Thymus (tissue), 11 donors: ENCODE data around the gene SIRT1. TPM values are rescaled to one million over a fixed set of nuclear protein-coding genes. Genes with fewer than 3 reads are reported as not detected.
"Not testable (repeated sequence)": the region's sequence is repeated elsewhere in the genome, so short reads cannot be mapped to it uniquely, and the experiment has no call there.

Experiments
- DNase-seq, 9 donors: peaks; one replicate each; pipeline ENCODE4 v3.0.0-alpha.2; 2013; ENCODE audit warnings: low spot score in 9 of 9, low read depth in 6 of 9, missing footprints in 1 of 9
- H3K27ac ChIP-seq, 2 donors: one replicate each; pipeline ENCODE4 v1.5.1; 2013; ENCODE audit warnings: control low read depth in 1 of 2, low read depth in 1 of 2, low read length in 1 of 2, mild to moderate bottlenecking in 1 of 2, moderate library complexity in 1 of 2
- H3K27me3 ChIP-seq, 2 donors: one replicate each; pipeline ENCODE4 v1.5.1; 2013; ENCODE audit warnings: low read length in 1 of 2; ENCODE audit not compliant: control insufficient read depth in 2 of 2, insufficient read depth in 1 of 2
- H3K36me3 ChIP-seq, 2 donors: one replicate each; pipeline ENCODE4 v1.5.1; 2013; ENCODE audit warnings: low read length in 1 of 2, mild to moderate bottlenecking in 1 of 2, moderate library complexity in 1 of 2; ENCODE audit not compliant: control insufficient read depth in 2 of 2, insufficient read depth in 2 of 2
- H3K4me1 ChIP-seq, 2 donors: one replicate each; pipeline ENCODE4 v1.5.1; 2013; ENCODE audit warnings: low read length in 2 of 2; ENCODE audit not compliant: control insufficient read depth in 2 of 2, insufficient read depth in 2 of 2
- H3K4me3 ChIP-seq, 2 donors: one replicate each; pipeline ENCODE4 v1.5.1; 2013; ENCODE audit warnings: low read length in 2 of 2, control low read depth in 1 of 2, mild to moderate bottlenecking in 1 of 2
- H3K9me3 ChIP-seq, 2 donors: one replicate each; pipeline ENCODE4 v1.5.1; 2013; ENCODE audit warnings: low read length in 1 of 2, mild to moderate bottlenecking in 1 of 2; ENCODE audit not compliant: control insufficient read depth in 2 of 2, insufficient read depth in 1 of 2
- WGBS: extraction: QIAGEN DNeasy Blood & Tissue Kit; methylation state at CpG from one replicate; pipeline ENCODE4 v1.1.7; 2013; 5-methylcytosine and 5-hydroxymethylcytosine counted together
- polyA plus RNA-seq: library from polyadenylated mRNA; stranded (reverse); fragments of 200-250 nt; gene quantifications from one replicate; pipeline ENCODE4 v1.2.3, GENCODE V29; 2013
- total RNA-seq: library from RNA; stranded (reverse); fragments of 120-200 nt; gene quantifications from one replicate; pipeline ENCODE4 v1.2.4, GENCODE V29; 2013
- donor health status: healthy.

Gene SIRT1
- total and polyA plus RNA-seq, 2 donors, result 18.0 to 25.6 TPM

- no peak overlapping the region for H3K4me3 ChIP-seq
- no peaks in the 10 kb centered on the region for H3K4me1 ChIP-seq
- H3K9me3 ChIP-seq, result no peaks in the 10 kb centered on the region
- WGBS, result 81% methylated on average over 10 of the region's 10 CpGs
- no peak overlapping the region for H3K27ac ChIP-seq
- no peaks in the 10 kb centered on the region for H3K27me3 ChIP-seq
- no peaks in the 10 kb centered on the region for H3K36me3 ChIP-seq
- DNase-seq, result no peak
Observed at GRCh38 chr10:67864607-67865371, 19.7 kb upstream of the SIRT1 start.

GRCh38 chr10:67868132-67868531 is 16.3 kb upstream of the SIRT1 start:
- Histone ChIP-seq H3K36me3 (no peaks in the 10 kb centered on the region), H3K4me3 (no peak overlapping the region), H3K27me3 (no peaks in the 10 kb centered on the region), H3K4me1 (no peaks in the 10 kb centered on the region), H3K27ac (no peak overlapping the region), H3K9me3 (no peaks in the 10 kb centered on the region)
- WGBS, result 99% methylated on average over 2 of the region's 2 CpGs
- DNase-seq, result no peak

GRCh38 chr10:67869996-67870395 is 14.5 kb upstream of the SIRT1 start:
- no peak for DNase-seq
- H3K9me3 ChIP-seq, result no peaks in the 10 kb centered on the region
- H3K36me3 ChIP-seq, result no peaks in the 10 kb centered on the region
- no peak overlapping the region for H3K4me3 ChIP-seq
- H3K27me3 ChIP-seq, result no peaks in the 10 kb centered on the region
- no peak overlapping the region for H3K27ac ChIP-seq
- 96% methylated on average over 6 of the region's 6 CpGs for WGBS
- no peaks in the 10 kb centered on the region for H3K4me1 ChIP-seq

GRCh38 chr10:67875340-67876238 is 8.9 kb upstream of the SIRT1 start:
- H3K9me3 ChIP-seq, result no peaks in the 10 kb centered on the region
- 90% methylated on average over 3 of the region's 3 CpGs for WGBS
- no peak overlapping the region for H3K27ac ChIP-seq
- no peaks in the 10 kb centered on the region for H3K36me3 ChIP-seq
- no peaks in the 10 kb centered on the region for H3K4me1 ChIP-seq
- no peaks in the 10 kb centered on the region for H3K27me3 ChIP-seq
- DNase-seq, result no peak
- H3K4me3 ChIP-seq, result no peak overlapping the region

- H3K27me3 ChIP-seq, H3K4me3 ChIP-seq, H3K27ac ChIP-seq, H3K36me3 ChIP-seq, H3K9me3 ChIP-seq, H3K4me1 ChIP-seq, DNase-seq: not testable (repeated sequence)
- 97% methylated on average over 11 of the region's 11 CpGs for WGBS
Observed at GRCh38 chr10:67877421-67877820, 7.0 kb upstream of the SIRT1 start.

GRCh38 chr10:67878133-67878532 is 6.3 kb upstream of the SIRT1 start:
- H3K4me1 ChIP-seq, result no peaks in the 10 kb centered on the region
- H3K9me3 ChIP-seq, result no peaks in the 10 kb centered on the region
- no peaks in the 10 kb centered on the region for H3K36me3 ChIP-seq
- WGBS, result 97% methylated on average over 7 of the region's 7 CpGs
- H3K27ac ChIP-seq, result no peak overlapping the region
- no peak overlapping the region for H3K4me3 ChIP-seq
- H3K27me3 ChIP-seq, result no peaks in the 10 kb centered on the region
- no peak for DNase-seq

DNA sequence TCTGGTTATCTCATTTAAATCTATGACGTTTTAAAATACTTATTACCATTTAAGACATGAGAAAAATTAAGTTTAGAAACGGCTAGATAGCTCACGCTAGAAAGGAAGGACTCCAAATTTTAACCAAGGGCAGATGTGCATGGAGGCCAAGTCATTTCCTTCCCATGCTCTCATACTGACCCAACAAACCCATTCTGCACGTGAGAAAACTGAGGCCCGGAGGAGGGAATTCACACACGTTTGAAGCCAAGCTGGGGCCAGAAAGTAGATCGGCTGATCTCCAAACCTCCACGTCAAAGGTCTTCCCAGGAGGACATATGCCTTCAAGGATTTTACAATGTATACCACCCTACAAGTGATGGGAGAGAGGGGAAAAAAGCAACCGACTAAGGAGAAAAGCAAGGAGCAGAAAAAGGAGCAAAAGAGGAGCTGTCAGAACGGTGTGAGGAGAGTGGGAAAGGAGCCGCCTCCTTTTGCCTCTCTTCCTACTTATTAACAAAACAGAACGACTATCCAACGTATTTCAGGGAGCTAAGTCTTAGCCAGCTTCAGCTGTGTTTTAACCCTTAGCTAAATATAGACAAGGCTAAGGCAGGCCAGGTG is 645 bp upstream of the SIRT1 start:
- H3K27me3 ChIP-seq, result no peaks in the 10 kb centered on the region
- peaks cover 10 to 21% of the 10 kb centered on the region in 2 donors for H3K36me3 ChIP-seq
- peak overlapping the region; percentile 51 to 64 for H3K4me3 ChIP-seq
- peaks cover 8 to 11% of the 10 kb centered on the region in 2 donors for H3K4me1 ChIP-seq
- peak overlapping the region; percentile 79 to 97 for H3K27ac ChIP-seq
- peak in 4 of 9 donors; percentile 2 to 45 (median 10) for DNase-seq
- H3K9me3 ChIP-seq, result no peaks in the 10 kb centered on the region
- 39% methylated on average over 13 of the region's 13 CpGs for WGBS

- peaks cover 8 to 11% of the 10 kb centered on the region in 2 donors for H3K4me1 ChIP-seq
- under 1% methylated on average over 73 of the region's 73 CpGs for WGBS
- peak; percentile 36 to 87 (median 67) for DNase-seq
Observed at GRCh38 chr10:67884842-67885670, 600 bp downstream of the SIRT1 start.

More at GRCh38 chr10:67884842-67885670, 600 bp downstream of the SIRT1 start:
- Histone ChIP-seq H3K27ac (peak overlapping the region; percentile 92 to 97), H3K4me3 (peak overlapping the region; percentile 64 to 81), H3K36me3 (peaks cover 10 to 32% of the 10 kb centered on the region in 2 donors), H3K27me3 (no peaks in the 10 kb centered on the region), H3K9me3 (no peaks in the 10 kb centered on the region)
